ENCODE data around the gene FAM13A.

- TF ChIP-seq POLR2AphosphoS5 (IDR thresholded peaks at IDR 0.05; ENCODE audit: low read depth), result no peak
- no peak for TF ChIP-seq CTCF (IDR thresholded peaks at IDR 0.05; ENCODE audit: insufficient read depth, low read length)
- TF ChIP-seq REST (IDR thresholded peaks at IDR 0.05; ENCODE audit: insufficient replicate concordance, low read depth), result no peak
These were observed 247.3 kb downstream of the FAM13A start for GRCh38 chr4:88809576-88810219.

All from HL-60 (cell line).